Adrenal gland (tissue), 12 donors: ENCODE data around the gene NAIF1. TPM values are rescaled to one million over a fixed set of nuclear protein-coding genes. Genes with fewer than 3 reads are reported as not detected.
"Not testable (repeated sequence)": the region's sequence is repeated elsewhere in the genome, so short reads cannot be mapped to it uniquely, and the experiment has no call there.

Source experiments
- DNase-seq, 7 donors: peaks; one replicate each; pipeline ENCODE4 v3.0.0-alpha.2; 2019 to 2020
- H3K27ac ChIP-seq, 5 donors: fragments of 200-600 bp; sonication (generic) in 4 of 5; 1 replicate in 3 of 5; 2 replicates in 2 of 5; pipeline versions ENCODE4 v1.5.1 to v1.8.0; 2016 to 2020; ENCODE audit warnings: mild to moderate bottlenecking in 1 of 5
- H3K27me3 ChIP-seq: fragments of 200-600 bp; 2 replicates; pipeline ENCODE4 v1.8.0; 2021
- H3K36me3 ChIP-seq, 2 donors: fragments of 200-600 bp; replicated peaks in 1 of 2; 1 replicate in 1 of 2; 2 replicates in 1 of 2; pipeline versions ENCODE4 v1.5.1 to v1.8.0; 2018 to 2022
- H3K4me1 ChIP-seq, 2 donors: fragments of 200-600 bp; replicated peaks in 1 of 2; 1 replicate in 1 of 2; 2 replicates in 1 of 2; pipeline versions ENCODE4 v1.5.1 to v1.8.0; 2018 to 2021
- H3K4me3 ChIP-seq, 4 donors: fragments of 200-600 bp; sonication (generic) in 3 of 4; one replicate each; pipeline ENCODE4 v1.5.1; 2016 to 2018
- H3K9me3 ChIP-seq, 3 donors: fragments of 200-600 bp; sonication (generic) in 1 of 3; replicated peaks in 1 of 3; 1 replicate in 2 of 3; 2 replicates in 1 of 3; pipeline versions ENCODE4 v1.5.1 to v1.8.0; 2016 to 2021
- POLR2A ChIP-seq, 2 donors: fragments of 450-650 bp; IDR thresholded peaks; one replicate each; pipeline ENCODE4 v1.6.1; 2017; ENCODE audit warnings: antibody characterized with exemption in 2 of 2, mild to moderate bottlenecking in 2 of 2, moderate library complexity in 1 of 2
- WGBS, 4 donors: extraction: QIAGEN DNeasy Blood & Tissue Kit in 2 of 4; methylation state at CpG; one replicate each; pipeline versions ENCODE4 v1.1.5 to v1.1.7; 2013 to 2017; 5-methylcytosine and 5-hydroxymethylcytosine counted together
- intact Hi-C, 2 donors: fragments of 100-400 bp; cut with DNase I; formaldehyde crosslinking; loops; one replicate each; pipeline versions ENCODE4 v1.14.1 to v1.15.0; 2022 to 2023
- polyA plus RNA-seq, 3 donors: library from polyadenylated mRNA; stranded (reverse); fragments of 200-250 nt in 2 of 3; fragments of 350-450 nt in 1 of 3; fragmentation: Illumina TruSeq in 1 of 3; extraction: RNeasy Lipid Tissue Mini Kit (QIAGEN cat#74804) in 1 of 3; gene quantifications; one replicate each; pipeline ENCODE4 v1.2.3, GENCODE V29; 2013 to 2014
- total RNA-seq, 9 donors: library from RNA; depleted of rRNA in 4 of 9; stranded (reverse); fragments of >200 nt in 4 of 9; fragments of 120-200 nt in 1 of 9; fragmentation: NEBNext Ultra II Directional in 1 of 9; extraction: Animal tissue kit (Norgen Biotek cat#: 25700) in 1 of 9; gene quantifications; one replicate each; pipeline versions ENCODE4 v1.1.0 to v1.2.4, GENCODE V29; 2013 to 2023
- TF ChIP-seq, protein P1 (sequence below), 6 experiments: fragments of 450-650 bp in 4 of 6; fragments of 200-600 bp in 2 of 6; sonication (generic) in 1 of 6; IDR thresholded peaks; 1 replicate in 5 of 6; 2 replicates in 1 of 6; pipeline versions ENCODE4 v1.5.1 to v1.8.0; 2016 to 2021; ENCODE audit warnings: antibody characterized with exemption in 6 of 6, mild to moderate bottlenecking in 2 of 6, moderate library complexity in 1 of 6
- donor health status: healthy with polysubstance abuse.
- donor health status: Bipolar disorder and iron deficiency.
- donor health status: DM: yes; HTN: yes; CAD: no.
- donor health status: DM: no; HTN: no; CAD: no.
- donor health status: DM: no; HTN: no; CAD: no.
- donor health status: DM: yes; HTN: yes; CAD: no.

Gene NAIF1
- total and polyA plus RNA-seq, 12 donors: 6.6 to 20.7 (median 12.2) TPM

GRCh38 chr9:128042043-128042442, 25.1 kb downstream of the NAIF1 start:
- Histone ChIP-seq H3K4me3 (no peak overlapping the region), H3K27ac (no peak overlapping the region), H3K9me3 (no peaks in the 10 kb centered on the region), H3K36me3 (no peaks in the 10 kb centered on the region), H3K27me3 (no peaks in the 10 kb centered on the region), H3K4me1 (peaks cover 0 to 11% of the 10 kb centered on the region in 2 donors)
- 82 to 92% (median 87%) methylated on average over 7 of the region's 7 CpGs for WGBS, 4 donors
- no peak for DNase-seq
- TF ChIP-seq POLR2A (IDR thresholded peaks at IDR 0.05): no peak
- TF ChIP-seq, protein P1, sequence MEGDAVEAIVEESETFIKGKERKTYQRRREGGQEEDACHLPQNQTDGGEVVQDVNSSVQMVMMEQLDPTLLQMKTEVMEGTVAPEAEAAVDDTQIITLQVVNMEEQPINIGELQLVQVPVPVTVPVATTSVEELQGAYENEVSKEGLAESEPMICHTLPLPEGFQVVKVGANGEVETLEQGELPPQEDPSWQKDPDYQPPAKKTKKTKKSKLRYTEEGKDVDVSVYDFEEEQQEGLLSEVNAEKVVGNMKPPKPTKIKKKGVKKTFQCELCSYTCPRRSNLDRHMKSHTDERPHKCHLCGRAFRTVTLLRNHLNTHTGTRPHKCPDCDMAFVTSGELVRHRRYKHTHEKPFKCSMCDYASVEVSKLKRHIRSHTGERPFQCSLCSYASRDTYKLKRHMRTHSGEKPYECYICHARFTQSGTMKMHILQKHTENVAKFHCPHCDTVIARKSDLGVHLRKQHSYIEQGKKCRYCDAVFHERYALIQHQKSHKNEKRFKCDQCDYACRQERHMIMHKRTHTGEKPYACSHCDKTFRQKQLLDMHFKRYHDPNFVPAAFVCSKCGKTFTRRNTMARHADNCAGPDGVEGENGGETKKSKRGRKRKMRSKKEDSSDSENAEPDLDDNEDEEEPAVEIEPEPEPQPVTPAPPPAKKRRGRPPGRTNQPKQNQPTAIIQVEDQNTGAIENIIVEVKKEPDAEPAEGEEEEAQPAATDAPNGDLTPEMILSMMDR (IDR thresholded peaks at IDR 0.05): no peak
- intact Hi-C loops: loop anchor here in 1 of 2 donors (5.0 kb wide), 1 partner anchor 70 kb away; no protein-coding TSS in a partner anchor

GRCh38 chr9:128040783-128041182, 26.3 kb downstream of the NAIF1 start:
- not testable (repeated sequence) for H3K27me3 ChIP-seq, H3K9me3 ChIP-seq, H3K4me1 ChIP-seq, H3K4me3 ChIP-seq, H3K27ac ChIP-seq, DNase-seq, H3K36me3 ChIP-seq
- WGBS, 4 donors: 60 to 92% (median 80%) methylated on average over 2 to 3 of the region's 3 CpGs
- intact Hi-C loops: loop anchor here in 1 of 2 donors (5.0 kb wide), 1 partner anchor 72 kb away; no protein-coding TSS in a partner anchor

DNA sequence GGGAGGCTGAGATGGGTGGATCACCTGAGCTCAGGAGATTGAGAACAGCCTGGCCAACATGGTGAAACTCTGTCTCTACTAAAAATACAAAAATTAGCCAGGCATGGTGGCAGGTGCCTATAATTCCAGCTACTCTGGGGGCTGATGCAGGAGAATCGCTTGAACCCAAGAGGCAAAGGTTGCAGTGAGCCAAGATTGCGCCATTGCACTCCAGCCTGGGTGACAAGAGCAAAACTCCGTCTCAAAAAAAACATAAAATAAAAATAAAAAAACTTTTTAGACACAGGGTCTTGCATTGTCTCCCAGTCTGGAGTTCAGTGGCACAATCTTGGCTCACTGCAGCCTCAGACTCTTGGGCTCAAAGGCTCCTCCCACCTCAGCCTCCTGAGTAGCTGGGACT, 30.6 kb downstream of the NAIF1 start:
- H3K27ac ChIP-seq, H3K36me3 ChIP-seq, H3K9me3 ChIP-seq, H3K4me1 ChIP-seq, H3K27me3 ChIP-seq, DNase-seq, intact Hi-C loops, H3K4me3 ChIP-seq: not testable (repeated sequence)
- WGBS, 4 donors: 72 to 80% (median 78%) methylated on average over 3 of the region's 3 CpGs

DNA sequence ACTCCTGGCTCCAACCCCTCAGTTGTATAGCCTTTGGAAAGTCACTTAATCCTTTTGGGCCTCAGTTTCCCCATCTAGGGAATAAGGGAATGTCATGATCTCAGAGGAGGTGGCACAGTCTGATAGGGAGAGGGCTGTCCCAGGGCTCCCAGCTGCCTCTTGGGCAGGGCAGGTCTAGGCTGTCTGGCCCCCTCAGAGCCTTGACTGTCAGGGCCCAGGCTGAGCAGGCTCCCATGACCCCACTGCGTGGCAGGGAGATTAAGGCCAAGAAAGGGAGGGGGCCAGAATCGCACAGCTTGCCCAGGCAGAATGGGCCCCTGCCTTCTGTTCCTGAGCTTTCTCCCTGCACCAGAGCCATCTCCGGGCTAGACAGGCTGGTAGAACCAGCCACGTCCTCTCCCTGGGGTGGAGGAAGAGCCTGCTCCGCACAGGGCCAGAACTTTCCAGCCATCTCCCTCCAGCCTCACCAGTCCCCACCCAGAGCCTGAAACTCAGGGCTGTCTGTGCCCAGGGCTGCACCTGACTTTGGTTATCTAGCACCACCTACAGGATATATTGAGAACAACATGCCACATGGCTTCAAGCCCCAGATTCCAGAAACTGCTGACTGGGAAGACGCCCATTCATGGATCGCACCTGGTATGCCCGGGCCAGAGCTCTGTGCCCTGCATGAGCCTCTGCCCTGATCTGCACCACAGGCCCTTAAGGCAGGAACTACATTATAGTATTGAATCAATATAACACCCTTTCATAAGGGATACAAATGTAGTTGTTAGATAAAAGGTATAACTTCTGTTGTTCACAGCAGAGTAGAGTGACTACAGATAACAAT, 32.1 kb downstream of the NAIF1 start:
- no peak for TF ChIP-seq POLR2A (IDR thresholded peaks at IDR 0.05)
- TF ChIP-seq, protein P1 (IDR thresholded peaks at IDR 0.05): peak; percentile 87 to 97 (median 95)
- H3K4me3 ChIP-seq: no peak overlapping the region
- H3K27me3 ChIP-seq: no peaks in the 10 kb centered on the region
- intact Hi-C loops: loop anchor here (1.0 to 2.0 kb wide), 2 partner anchors 90 to 92 kb away; no protein-coding TSS in a partner anchor
- 0 to 31% (median 26%) methylated on average over 3 to 8 of the region's 8 CpGs for WGBS, 4 donors
- peak; percentile 68 to 87 (median 80) for DNase-seq
- no peaks in the 10 kb centered on the region for H3K36me3 ChIP-seq
- no peaks in the 10 kb centered on the region for H3K9me3 ChIP-seq
- H3K4me1 ChIP-seq: peaks cover 0 to 6% of the 10 kb centered on the region in 2 donors
- H3K27ac ChIP-seq: no peak overlapping the region

DNA sequence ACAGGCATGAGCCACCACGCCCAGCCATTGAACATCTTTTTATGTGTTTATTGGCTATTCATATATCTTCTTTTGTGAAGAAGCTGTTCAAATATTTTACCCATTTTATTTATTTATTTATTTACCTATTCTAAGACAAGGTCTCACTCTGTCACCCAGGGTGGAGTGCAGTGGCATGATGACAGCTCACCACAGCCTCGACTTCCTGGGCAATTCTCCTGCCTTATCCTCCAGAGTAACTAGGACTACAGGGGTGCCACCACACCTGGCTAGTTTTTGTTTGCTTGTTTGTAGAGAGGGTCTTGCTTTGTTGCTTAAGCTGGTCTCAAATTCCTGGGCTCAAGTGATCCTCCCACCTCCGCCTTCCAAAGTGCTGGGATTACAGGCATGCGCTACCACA, 33.5 kb downstream of the NAIF1 start:
- DNase-seq: no peak
- Histone ChIP-seq H3K4me1 (peaks cover 0 to 6% of the 10 kb centered on the region in 2 donors), H3K27me3 (no peaks in the 10 kb centered on the region), H3K36me3 (no peaks in the 10 kb centered on the region), H3K27ac (no peak overlapping the region), H3K4me3 (no peak overlapping the region), H3K9me3 (no peaks in the 10 kb centered on the region)
- TF ChIP-seq, protein P1 (IDR thresholded peaks at IDR 0.05): no peak
- no peak for TF ChIP-seq POLR2A (IDR thresholded peaks at IDR 0.05)
- intact Hi-C loops: loop anchor here in 1 of 2 donors (2.0 kb wide), 1 partner anchor 89 kb away; no protein-coding TSS in a partner anchor
- 90 to 94% (median 91%) methylated on average over 4 of the region's 4 CpGs for WGBS, 4 donors
